ENCODE measurements around the gene WAPL.

GRCh38 chr10:86399879-86400704, 121.5 kb downstream of the WAPL start:
- TF ChIP-seq EZH2 (IDR thresholded peaks at IDR 0.05) (peak; percentile 7), CTCF (IDR thresholded peaks at IDR 0.05) (peak; percentile 84), EZH2phosphoT487 (IDR thresholded peaks at IDR 0.05) (no peak)
